ENCODE data around the gene GIGYF1. TPM values are rescaled to one million over a fixed set of nuclear protein-coding genes. Genes with fewer than 3 reads are reported as not detected.

Gene GIGYF1
- total and polyA plus RNA-seq, 2 of the 13 experiments (the other 11 are each of a cell fraction or from before 2014, with no cell fraction given), result 7.6 to 16.1 TPM

- no peak for TF ChIP-seq AGO1 (IDR thresholded peaks at IDR 0.05; ENCODE audit: low read depth, low read length, poor library complexity, severe bottlenecking)
- no peak for TF ChIP-seq XBP1 (CRISPR knock-in tag; IDR thresholded peaks at IDR 0.05)
- no peak for TF ChIP-seq ZNF296 (CRISPR knock-in tag; conservative IDR thresholded peaks at IDR 0.05)
- TF ChIP-seq, protein P1, sequence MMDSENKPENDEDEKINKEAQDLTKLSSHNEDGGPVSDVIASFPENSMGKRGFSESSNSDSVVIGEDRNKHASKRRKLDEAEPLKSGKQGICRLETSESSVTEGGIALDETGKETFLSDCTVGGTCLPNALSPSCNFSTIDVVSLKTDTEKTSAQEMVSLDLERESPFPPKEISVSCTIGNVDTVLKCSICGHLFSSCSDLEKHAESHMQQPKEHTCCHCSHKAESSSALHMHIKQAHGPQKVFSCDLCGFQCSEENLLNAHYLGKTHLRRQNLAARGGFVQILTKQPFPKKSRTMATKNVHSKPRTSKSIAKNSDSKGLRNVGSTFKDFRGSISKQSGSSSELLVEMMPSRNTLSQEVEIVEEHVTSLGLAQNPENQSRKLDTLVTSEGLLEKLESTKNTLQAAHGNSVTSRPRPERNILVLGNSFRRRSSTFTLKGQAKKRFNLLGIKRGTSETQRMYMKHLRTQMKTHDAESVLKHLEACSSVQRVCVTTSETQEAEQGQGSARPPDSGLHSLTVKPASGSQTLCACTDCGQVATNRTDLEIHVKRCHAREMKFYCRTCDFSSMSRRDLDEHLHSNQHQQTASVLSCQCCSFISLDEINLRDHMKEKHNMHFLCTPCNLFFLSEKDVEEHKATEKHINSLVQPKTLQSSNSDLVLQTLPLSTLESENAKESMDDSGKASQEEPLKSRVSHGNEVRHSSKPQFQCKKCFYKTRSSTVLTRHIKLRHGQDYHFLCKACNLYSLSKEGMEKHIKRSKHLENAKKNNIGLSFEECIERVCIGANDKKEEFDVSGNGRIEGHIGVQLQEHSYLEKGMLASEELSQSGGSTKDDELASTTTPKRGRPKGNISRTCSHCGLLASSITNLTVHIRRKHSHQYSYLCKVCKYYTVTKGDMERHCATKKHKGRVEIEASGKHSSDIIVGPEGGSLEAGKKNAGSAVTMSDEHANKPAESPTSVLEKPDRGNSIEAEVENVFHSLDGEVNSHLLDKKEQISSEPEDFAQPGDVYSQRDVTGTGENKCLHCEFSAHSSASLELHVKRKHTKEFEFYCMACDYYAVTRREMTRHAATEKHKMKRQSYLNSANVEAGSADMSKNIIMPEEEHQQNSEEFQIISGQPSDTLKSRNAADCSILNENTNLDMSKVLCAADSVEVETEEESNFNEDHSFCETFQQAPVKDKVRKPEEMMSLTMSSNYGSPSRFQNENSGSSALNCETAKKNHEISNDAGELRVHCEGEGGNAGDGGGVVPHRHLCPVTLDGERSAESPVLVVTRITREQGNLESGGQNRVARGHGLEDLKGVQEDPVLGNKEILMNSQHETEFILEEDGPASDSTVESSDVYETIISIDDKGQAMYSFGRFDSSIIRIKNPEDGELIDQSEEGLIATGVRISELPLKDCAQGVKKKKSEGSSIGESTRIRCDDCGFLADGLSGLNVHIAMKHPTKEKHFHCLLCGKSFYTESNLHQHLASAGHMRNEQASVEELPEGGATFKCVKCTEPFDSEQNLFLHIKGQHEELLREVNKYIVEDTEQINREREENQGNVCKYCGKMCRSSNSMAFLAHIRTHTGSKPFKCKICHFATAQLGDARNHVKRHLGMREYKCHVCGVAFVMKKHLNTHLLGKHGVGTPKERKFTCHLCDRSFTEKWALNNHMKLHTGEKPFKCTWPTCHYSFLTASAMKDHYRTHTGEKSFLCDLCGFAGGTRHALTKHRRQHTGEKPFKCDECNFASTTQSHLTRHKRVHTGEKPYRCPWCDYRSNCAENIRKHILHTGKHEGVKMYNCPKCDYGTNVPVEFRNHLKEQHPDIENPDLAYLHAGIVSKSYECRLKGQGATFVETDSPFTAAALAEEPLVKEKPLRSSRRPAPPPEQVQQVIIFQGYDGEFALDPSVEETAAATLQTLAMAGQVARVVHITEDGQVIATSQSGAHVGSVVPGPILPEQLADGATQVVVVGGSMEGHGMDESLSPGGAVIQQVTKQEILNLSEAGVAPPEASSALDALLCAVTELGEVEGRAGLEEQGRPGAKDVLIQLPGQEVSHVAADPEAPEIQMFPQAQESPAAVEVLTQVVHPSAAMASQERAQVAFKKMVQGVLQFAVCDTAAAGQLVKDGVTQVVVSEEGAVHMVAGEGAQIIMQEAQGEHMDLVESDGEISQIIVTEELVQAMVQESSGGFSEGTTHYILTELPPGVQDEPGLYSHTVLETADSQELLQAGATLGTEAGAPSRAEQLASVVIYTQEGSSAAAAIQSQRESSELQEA (CRISPR knock-in tag; IDR thresholded peaks at IDR 0.05; ENCODE audit: not compliant biosample characterization), result no peak
- no peak for TF ChIP-seq E2F5 (CRISPR knock-in tag; conservative IDR thresholded peaks at IDR 0.05)
- TF ChIP-seq CREB1 (IDR thresholded peaks at IDR 0.05), result no peak
- no peak for TF ChIP-seq CREB1 (CRISPR knock-in tag; IDR thresholded peaks at IDR 0.05)
- no peak for TF ChIP-seq ZBTB26 (CRISPR knock-in tag; IDR thresholded peaks at IDR 0.05; ENCODE audit: borderline replicate concordance)
- TF ChIP-seq ZNF337 (CRISPR knock-in tag; IDR thresholded peaks at IDR 0.05; ENCODE audit: borderline replicate concordance, low read depth), result no peak
- TF ChIP-seq, protein P2, sequence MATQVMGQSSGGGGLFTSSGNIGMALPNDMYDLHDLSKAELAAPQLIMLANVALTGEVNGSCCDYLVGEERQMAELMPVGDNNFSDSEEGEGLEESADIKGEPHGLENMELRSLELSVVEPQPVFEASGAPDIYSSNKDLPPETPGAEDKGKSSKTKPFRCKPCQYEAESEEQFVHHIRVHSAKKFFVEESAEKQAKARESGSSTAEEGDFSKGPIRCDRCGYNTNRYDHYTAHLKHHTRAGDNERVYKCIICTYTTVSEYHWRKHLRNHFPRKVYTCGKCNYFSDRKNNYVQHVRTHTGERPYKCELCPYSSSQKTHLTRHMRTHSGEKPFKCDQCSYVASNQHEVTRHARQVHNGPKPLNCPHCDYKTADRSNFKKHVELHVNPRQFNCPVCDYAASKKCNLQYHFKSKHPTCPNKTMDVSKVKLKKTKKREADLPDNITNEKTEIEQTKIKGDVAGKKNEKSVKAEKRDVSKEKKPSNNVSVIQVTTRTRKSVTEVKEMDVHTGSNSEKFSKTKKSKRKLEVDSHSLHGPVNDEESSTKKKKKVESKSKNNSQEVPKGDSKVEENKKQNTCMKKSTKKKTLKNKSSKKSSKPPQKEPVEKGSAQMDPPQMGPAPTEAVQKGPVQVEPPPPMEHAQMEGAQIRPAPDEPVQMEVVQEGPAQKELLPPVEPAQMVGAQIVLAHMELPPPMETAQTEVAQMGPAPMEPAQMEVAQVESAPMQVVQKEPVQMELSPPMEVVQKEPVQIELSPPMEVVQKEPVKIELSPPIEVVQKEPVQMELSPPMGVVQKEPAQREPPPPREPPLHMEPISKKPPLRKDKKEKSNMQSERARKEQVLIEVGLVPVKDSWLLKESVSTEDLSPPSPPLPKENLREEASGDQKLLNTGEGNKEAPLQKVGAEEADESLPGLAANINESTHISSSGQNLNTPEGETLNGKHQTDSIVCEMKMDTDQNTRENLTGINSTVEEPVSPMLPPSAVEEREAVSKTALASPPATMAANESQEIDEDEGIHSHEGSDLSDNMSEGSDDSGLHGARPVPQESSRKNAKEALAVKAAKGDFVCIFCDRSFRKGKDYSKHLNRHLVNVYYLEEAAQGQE (IDR thresholded peaks at IDR 0.05; ENCODE audit: borderline replicate concordance in 1 of 2, low read depth in 1 of 2, low read length in 2 of 2), result 0 out of 4 replicates have a peak, but pooled peaks of 1 of the 2 experiments have one; percentile 25
- peak; percentile 52 for TF ChIP-seq IRF2 (CRISPR knock-in tag; IDR thresholded peaks at IDR 0.05)
- TF ChIP-seq ZNF644 (CRISPR knock-in tag; IDR thresholded peaks at IDR 0.05; ENCODE audit: low read depth), result no peak
These were observed 25.7 kb upstream of the GIGYF1 start (continued) for GRCh38 chr7:100719523-100720278.

Measured in HepG2 (cell line).